CD4-positive, alpha-beta T cell treated with Interleukin-2 at 100 ng/mL for 4 hours (primary cell): ENCODE data around the gene ZNF609.

ENCODE experiments used
- DNase-seq: peaks from one replicate; pipeline ENCODE4 v3.0.0-alpha.2; 2020; ENCODE audit warnings: low spot score

ZNF609 gene

DNA sequence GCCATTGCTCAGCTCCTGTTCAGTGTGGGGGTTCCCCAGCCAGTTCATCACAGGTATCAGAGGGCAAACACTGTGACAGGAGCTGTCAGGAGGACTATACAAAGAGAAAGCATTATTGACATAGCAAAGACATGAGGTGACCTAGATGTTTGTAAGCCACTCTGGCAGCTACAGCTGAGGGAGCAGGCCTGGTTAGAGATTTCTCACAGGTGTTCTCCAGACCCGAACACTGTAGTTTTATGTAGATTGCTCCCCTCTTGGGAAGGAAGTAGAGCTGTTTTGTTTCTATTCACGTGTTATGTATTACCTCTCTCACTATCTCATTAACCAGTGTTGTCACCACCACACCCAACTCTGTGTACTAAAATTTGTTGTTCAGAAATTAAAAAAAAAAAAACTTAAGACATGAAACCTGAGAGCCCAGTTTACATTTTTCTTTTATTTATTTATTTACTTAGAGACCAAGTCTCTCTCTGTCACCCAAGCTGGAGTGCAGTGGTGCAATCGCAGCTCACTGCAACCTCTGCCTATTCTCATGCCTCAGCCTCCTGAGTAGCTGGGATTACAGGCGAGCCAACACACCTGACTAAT lies 191.3 kb downstream of the ZNF609 start:
- DNase-seq, result peak; percentile 68

DNA sequence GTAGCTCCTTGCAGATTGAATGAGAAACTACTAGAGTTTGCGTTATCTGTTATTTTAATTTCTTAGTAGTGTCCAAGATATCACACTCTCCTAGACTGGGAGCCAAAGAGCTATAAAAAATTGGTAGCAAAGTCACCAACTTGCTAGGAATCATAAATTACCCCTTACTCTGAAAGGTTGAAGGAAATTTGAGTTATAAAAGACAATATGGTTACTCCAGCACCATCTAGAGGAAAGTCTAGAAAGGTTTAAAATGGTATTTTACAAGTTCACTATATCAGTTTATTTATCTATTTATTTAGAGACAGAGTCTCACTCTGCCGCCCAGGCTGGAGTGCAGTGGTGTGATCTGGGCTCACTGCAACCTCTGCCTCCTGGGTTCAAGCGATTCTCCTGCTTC lies 193.4 kb downstream of the ZNF609 start:
- peak; percentile 35 for DNase-seq

DNA sequence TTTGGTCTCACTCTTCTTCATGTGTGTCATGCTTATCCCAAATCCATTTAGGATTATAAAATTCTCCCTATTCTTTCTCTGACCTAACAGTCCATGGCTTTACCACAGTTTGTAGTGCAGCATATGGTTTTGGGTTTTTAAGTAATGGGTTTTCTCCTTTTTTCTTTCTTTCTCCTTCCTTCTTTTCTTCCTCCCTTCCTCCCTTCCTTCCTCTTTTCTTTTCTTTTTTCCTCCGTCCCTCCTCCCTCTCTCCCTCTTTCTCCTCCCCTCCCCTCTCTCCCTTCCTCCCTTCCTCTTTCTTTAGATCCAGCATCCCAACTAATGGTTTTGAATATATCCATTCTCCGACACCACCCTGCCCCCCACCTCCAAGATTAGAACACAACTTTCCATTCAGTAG lies 196.1 kb downstream of the ZNF609 start:
- DNase-seq, result no peak

DNA sequence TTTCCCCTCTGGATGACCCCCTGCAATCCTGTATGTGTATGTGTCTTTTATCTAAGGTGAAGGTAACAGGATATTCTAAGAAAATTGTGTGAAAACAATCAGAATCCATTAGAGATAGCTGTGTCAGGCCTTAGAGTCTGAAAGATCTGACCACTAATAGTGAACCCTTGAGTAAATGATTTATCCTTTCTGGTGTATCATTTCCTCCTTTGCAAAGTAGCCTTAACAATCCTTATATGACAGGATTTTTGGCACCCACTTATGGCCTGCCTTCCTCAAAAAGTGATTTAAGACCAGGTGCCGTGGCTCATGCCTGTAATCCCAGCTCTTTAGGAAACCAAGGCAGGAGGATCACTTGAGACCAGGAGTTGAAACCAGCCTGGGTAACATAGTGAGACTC lies 204.8 kb downstream of the ZNF609 start:
- no peak for DNase-seq

DNA sequence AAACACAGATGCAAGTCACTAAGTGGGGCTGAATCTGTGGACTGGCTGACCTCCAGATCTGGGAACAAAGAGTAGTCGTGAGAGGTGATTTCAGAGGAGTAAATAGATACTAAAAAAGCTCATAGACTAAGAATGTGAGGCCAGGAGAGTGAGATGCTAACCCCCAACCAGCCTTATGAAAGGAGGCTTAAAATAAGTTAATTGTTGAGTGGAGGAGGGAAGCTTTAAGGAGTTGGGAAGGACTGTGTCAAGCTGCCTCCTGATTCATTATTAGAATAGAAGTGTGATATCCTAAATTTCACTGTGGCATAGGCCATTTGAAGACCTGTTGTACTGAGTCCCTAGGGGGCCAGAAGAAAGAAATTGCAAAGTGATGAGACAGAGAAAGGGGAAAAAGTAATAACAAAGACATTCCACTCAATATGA lies 207.4 kb downstream of the ZNF609 start:
- DNase-seq, result no peak

DNA sequence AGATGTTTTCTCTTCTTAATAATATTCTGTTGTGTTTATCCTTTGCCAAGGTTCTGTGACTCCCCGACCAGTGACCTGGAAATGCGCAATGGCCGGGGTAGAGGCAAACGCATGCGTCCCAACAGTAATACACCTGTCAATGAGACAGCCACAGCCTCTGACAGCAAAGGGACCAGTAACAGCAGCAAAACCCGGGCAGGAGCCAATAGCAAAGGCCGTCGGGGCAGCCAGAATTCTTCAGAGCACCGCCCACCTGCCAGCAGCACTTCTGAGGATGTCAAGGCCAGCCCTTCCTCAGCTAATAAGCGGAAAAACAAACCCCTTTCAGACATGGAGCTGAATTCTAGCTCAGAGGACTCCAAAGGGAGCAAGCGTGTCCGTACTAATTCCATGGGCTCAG lies 213.5 kb downstream of the ZNF609 start:
- no peak for DNase-seq

DNA sequence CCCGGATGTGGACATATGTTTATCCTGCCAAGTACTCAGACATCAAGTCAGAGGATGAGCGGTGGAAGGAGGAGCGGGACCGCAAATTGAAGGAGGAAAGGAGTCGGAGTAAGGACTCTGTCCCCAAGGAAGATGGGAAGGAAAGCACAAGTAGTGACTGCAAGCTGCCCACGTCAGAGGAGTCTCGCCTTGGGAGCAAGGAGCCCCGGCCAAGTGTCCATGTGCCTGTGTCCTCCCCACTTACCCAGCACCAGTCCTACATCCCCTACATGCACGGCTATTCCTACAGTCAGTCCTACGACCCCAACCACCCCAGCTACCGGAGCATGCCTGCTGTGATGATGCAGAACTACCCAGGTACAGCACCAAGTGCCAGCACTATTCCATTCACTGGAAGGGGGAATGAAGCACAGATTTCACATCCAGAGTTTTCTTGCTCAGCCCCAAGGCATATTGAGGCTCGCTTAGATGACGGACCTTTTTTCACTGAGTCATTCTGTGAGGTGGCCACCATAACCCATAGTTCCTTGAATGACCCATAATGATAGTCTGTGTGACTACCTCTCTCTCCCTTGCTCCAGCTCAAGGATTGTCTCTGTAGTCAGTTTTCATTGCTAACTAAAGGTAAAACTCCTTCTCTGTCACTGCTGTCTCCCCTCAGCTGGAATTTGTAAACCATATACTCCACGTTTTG lies 217.9 kb downstream of the ZNF609 start:
- no peak for DNase-seq

DNA sequence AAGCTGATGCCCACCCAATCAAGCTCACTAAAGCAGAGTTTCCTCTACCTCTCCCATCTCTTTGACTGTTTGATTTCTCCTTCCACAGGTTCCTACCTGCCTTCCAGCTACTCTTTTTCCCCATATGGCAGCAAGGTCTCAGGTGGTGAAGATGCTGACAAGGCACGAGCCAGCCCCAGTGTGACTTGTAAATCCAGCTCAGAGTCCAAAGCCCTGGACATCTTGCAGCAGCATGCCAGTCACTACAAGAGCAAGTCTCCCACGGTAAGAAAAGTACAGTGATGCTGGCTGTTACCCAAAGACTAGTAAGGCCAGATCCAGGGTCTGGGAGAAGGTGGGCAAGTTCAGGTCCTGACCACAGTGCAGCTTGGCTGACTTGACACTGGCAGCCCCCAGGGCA lies 219.7 kb downstream of the ZNF609 start:
- DNase-seq, result no peak

DNA sequence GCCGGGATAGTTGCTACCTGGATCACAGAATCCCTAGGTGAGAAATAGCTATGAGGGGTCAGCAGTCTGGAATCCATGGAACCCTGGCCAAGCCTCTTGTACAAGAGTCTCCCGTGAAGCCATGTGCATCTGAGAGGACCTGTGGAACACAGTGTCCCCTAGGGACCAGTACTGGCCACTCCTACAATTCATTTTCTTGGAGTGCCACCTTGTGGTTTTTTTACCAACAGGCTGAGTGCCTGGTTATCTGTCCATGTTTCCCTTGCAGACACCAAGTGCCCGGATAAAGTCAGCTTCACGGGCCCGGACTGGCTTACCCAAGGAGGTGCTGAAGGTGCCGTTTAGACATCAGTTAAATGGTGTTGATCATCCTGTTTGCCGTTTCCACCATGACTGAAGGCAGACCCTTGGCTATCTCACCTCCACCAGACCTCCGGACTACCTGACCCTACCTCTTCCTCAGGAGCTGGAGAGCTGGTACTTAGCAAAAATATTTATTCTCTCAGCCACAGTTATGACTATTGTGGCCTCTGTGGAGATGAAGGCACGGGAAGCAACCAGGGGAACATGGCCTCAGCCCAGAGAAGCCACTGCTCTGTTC lies 221.1 kb downstream of the ZNF609 start:
- no peak for DNase-seq

DNA sequence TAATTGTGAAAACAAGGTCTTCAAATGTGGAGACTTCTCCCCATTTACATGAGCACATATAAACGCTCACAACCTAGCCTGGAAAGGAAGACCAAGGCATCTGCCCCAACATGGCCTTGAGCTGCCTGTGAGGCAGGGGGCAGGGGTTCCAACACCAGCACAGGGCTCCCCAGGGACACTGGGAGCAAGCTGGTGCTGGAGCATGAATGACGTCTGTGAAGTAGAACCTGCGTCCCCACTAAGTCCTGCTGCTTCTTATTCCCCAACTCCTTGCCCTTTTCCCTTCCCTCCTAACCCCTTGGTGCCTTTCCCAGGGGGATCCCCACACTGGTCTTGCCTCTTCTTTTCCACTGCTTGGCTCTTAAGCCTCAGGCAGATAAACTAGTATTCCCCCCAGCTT lies 221.9 kb downstream of the ZNF609 start:
- no peak for DNase-seq

DNA sequence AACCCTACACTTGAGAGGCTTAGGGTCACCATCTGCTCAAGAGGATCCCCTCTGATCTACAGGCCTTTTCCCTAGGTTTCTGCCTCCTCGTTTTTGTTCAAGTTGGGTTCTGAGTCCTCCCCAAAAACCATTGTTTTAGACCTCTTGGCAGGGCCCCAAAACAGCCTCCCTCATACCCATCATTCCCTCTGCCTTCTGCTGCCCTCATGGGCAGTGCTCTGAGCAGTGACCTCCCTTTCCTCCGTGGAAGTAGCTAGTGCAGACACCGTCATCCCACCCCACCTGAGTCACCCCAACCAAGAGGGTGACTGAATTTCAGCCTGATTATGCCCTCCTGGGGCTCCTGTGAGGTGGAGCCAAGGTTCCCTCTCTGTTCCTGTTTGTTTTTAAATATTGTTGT lies 223.0 kb downstream of the ZNF609 start:
- no peak for DNase-seq

DNA sequence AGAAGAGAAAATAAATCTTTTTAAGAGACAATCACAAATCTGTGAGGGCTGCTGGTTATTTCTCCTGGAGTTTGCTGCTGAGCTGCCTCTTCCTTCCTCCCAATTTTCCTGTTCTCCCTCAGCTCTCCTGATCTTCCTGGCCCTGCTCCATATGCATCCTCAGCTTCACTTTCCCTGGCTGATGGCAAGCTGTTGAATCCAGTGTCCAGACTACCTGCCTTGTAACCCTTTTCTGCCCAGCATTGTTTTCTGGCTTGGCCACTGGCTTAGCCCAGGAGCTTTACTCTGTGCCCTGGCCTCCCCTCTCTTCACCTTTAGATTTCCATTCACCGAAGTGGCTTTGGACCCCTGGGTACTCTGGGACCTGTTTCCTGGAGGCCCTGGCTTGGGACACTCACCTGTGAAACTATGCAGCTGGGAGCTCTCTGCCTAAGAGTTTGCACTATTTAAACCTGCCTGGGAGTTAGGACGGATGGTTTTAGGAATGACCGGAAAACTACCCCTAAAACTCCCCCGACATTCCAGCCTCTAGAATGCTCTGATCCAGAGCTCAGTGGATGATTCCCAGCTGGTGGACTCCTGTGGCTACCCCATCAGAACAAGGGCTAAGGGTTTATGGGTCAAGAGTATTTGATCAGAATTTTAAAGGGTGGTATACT lies 225.0 kb downstream of the ZNF609 start:
- DNase-seq, result no peak

DNA sequence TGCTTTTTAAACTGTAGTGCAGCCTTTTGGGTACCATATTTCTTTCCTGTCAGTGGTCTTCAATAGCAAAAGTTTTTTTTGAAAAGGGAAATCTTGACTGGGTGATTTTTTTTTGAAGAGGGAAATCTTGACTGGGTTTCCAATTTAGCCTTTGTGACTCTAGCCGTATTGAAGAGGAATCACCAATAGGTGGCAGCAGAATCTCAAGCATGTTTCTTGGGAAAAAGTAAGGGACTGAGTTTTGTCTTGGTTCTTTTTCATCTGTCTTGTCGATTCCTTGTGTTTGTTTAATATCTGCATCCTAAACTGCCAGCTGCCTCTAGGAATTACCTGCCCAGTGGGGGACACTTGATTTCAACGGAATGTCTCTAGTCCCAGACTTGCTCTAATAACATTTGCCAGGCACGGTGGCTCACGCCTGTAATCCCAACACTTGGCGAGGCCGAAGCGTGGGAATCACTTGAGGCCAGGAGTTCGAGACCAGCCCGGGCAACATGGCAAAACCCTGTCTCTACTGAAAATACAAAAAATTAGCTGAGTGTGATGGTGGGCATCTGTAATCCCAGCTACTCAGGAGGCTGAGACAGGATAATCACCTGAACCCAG lies 225.9 kb downstream of the ZNF609 start:
- DNase-seq, result peak; percentile 63

DNA sequence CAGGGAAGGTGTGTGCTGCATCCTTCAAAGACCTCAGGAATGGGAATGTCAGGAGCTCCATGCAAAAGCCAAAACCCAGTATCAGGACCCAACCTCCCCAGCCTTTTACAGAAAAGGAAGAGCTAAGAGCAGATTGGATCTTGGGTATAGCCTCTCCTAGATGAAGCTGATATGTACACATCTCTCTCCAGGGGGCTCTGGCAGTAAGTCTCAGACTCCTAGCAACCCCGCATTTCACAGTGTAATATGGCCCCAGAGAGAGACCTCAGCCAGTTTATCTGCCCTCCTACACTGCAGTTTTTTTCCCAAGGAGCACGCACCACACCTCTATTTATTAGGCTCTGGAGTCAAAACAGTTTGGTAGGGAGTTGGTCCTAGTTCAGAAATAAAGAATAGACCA lies 226.8 kb downstream of the ZNF609 start:
- no peak for DNase-seq

DNA sequence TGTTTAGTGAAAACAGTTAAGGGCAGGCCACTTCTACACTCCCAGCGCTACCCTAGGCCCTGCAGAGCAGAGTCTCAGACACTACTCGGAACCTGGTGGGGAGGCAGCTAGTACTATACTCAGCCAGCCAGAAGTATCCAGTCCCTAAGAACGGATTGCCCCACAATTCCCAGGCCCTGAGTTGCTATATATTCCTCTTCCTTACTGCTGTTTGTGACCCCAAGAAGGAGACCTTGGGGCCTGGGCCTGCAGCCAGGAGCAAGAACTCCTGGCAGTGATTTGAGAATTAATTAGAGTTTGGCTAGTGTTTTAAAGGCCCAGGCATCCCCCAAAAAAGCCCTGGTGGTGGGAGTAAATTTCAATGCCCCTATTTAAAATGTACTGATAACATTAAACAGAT lies 227.3 kb downstream of the ZNF609 start:
- DNase-seq, result no peak

DNA sequence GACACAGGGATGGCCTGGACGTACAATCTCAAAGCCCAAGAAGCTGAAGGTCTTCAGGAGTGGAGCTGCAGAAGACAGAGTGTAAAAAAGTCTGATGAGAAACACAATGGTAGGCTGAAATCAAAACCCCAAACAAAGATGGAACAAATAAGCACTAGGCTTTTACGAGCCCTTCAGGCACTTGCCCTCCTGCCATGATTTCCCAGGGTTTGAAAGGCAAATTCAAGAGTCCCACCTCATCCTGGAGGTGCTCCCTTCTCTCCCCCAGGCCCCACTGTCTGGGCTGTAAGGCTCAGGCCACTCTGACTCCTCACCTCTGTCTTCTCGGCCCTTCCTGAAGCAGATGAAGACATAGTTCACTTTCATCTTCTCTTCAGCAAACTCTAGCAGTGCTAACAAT lies 228.4 kb downstream of the ZNF609 start:
- DNase-seq, result no peak

DNA sequence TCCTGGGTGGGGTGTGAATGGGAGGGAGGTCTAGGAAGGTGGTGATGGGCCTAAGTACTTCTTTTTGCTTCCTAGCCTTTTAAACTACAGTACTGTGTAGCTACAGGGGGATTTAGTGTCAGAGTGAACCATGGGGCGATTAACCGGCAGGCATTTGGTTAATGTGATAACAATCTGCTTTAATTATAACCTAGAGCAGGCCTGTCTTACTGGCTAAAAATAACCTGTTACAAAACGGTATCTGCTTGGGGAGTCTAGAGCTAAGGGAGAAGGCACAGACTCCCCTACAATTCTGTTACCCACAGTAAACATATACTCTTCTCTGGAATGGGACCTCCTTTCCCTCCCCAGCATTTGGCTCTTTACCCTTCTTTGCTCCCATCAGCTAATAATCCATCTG lies 229.6 kb downstream of the ZNF609 start:
- DNase-seq, result no peak

DNA sequence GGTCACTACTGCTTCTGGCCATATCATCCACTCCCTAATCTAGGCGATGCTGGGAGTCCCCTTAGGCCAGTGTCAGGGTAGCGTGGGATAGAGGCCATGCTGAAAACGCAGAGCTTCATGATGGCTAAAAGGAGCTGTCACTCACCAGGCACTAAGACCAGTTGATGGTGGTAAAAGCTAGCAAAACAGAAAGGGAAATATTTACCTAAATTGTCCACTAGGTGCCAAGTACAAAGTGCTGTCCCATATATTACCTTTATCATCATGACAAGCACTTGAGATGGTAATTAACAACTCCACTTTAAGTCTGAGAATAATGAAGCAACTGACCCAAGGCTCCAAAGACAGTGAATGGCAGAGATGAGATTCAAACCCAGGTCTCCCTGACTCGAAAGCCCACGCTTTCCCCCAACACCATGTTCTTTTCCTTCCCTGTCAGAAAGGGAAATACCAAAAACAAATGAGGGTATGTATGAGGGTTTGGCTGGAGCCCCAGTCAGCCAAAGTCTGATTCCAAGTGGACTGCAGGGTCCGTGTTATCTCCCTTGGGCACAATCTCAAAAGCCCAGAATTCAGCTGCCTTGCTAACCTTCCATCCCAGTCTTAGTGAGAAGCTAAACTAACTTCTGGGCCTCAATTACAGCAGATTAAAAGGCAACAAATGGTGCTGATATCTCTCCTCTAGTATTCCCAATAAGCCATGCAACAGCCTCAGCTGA lies 230.4 kb downstream of the ZNF609 start:
- no peak for DNase-seq

DNA sequence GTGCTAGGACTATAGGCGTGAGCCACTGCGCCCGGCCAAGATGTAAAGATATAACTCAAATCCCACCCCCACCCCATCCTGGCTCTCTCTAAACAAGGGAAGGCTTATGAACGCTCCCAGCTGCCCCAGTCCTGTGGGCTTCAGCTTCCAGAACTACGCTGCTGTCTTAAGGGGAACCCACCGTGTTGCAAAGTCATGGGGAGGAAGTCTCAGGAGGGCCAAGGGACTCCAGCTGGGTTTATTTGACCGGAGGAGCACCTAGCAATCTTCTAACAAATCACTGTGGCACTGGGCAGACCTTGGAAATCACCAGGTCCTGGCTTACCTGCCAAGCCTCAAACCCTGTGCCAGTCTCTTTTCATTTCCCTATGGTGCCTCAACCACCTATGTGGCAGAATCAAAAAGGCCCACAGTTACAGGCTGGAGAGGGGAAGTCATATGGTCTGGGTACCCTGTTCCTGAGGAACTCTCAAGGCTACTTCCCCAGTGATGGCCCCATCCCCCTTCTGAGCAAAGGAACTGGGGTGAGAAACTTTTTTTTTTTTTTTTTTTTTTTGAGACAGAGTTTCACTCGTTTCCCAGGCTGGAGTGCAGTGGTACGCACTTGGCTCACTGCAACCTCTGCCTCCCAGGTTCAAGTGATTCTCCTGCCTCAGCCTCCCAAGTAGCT lies 231.7 kb downstream of the ZNF609 start:
- DNase-seq, result no peak

DNA sequence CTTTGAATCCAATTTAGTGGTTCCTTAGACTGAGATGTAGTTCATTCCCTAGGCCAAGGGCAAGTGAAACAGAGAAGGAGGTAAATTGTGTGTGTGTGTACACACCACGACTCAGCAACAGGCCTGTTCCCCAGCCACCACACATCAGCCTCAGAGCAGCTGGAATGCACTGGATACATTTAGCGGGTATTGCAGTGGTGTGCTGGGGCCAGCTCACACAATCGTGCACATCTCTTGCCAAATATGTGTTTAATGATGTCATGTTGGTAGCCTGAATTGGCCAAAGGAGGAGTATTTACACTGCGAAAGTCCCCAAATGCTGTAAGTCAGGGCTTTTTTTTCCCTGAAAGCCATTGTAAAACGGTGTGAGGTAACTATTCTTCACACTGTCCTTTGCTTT lies 232.8 kb downstream of the ZNF609 start:
- no peak for DNase-seq

DNA sequence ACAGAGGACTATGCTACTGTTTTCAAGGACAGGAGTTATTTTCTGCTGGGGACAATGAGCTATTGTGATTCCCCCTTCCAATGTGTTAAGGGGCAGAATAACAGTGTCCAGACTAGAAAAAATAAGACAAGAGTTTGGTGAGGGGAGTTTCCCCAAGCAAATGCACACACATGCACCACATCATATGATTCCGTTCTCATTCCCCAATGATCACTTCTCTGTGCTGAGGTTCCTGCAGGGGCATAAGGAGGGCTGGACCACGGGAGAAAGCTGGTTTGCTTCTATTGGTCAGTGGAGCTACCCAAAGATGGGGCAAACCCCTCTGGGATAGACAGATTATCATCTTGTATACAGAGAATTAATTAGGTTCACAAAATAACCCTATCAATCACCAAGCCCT lies 234.4 kb downstream of the ZNF609 start:
- no peak for DNase-seq

DNA sequence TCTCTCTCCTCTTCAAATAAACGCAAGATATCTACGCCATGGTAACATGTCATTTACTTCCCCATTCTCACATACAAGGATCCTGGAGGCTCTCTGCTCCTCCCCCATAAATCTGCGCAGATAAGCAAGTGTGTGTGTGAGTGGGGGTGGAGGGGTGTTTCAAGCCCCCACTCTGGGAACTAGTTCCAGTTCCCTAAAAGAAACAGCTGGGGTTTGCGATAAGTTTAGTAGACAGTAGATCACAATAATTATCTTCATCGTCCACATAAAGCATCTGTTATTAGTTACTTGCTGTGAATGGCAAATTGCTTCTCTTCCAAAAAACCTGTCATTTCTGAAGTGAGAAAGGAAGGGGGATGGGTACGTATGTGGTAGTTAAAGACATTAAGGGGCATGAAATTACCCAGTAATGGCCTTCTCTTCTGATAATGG lies 235.2 kb downstream of the ZNF609 start:
- no peak for DNase-seq
